ENCODE data around the gene HSPB9.

DNA sequence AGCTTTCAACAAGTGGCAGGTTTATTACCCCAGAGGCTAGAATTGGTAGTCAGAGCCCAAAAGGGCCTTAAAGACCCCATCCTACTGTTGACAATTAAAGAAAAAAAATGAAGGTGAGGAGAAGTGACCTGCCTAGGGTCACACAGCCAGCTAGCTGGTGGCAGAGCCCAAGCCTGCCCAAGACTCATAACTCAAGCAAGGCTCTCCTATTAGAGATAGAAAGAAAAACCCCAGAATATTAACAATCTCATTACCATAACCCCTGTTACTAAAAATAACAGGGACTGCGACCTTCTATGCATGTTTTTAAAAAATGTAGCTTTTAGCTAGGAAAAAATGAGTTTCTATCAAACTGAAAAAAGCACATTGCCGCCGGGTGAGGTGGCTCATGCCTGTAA, 14.0 kb downstream of the HSPB9 start:
- TF ChIP-seq POLR2A (IDR thresholded peaks at IDR 0.05) = no peak
- no peak for TF ChIP-seq EP300 (IDR thresholded peaks at IDR 0.05; ENCODE audit: low read depth)

Measured in transverse colon (tissue), 1 donor.